ENCODE results near the gene TRAF1.

TRAF1 gene

GRCh38 chr9:120934281-120934680 is 7.7 kb upstream of the TRAF1 start:
- Histone ChIP-seq H3K9me3 (ENCODE audit: insufficient read depth, low read length) (no peaks in the 10 kb centered on the region), H3K4me2 (ENCODE audit: low read length) (peak overlapping the region; percentile 78), H3K79me2 (ENCODE audit: low read length) (peaks cover 12% of the 10 kb centered on the region), H3K4me1 (ENCODE audit: low read length) (peaks cover 86% of the 10 kb centered on the region), H3K36me3 (replicated peaks; ENCODE audit: low read depth, low read length) (no peaks in the 10 kb centered on the region), H2AFZ (ENCODE audit: low read depth, low read length) (no peak overlapping the region), H3K4me3 (ENCODE audit: low read length) (peak overlapping the region; percentile 3; the same call in 1 of the 2 replicates), H3K27ac (ENCODE audit: low read length) (peak overlapping the region; percentile 94), H4K20me1 (ENCODE audit: insufficient read depth, low read length) (no peaks in the 10 kb centered on the region), H3K9ac (ENCODE audit: low read length) (peak overlapping the region; percentile 77), H3K27me3 (ENCODE audit: low read depth, low read length) (no peaks in the 10 kb centered on the region)
- TF ChIP-seq EZH2phosphoT487 (IDR thresholded peaks at IDR 0.05; ENCODE audit: low read depth) = no peak
- TF ChIP-seq, protein P1, sequence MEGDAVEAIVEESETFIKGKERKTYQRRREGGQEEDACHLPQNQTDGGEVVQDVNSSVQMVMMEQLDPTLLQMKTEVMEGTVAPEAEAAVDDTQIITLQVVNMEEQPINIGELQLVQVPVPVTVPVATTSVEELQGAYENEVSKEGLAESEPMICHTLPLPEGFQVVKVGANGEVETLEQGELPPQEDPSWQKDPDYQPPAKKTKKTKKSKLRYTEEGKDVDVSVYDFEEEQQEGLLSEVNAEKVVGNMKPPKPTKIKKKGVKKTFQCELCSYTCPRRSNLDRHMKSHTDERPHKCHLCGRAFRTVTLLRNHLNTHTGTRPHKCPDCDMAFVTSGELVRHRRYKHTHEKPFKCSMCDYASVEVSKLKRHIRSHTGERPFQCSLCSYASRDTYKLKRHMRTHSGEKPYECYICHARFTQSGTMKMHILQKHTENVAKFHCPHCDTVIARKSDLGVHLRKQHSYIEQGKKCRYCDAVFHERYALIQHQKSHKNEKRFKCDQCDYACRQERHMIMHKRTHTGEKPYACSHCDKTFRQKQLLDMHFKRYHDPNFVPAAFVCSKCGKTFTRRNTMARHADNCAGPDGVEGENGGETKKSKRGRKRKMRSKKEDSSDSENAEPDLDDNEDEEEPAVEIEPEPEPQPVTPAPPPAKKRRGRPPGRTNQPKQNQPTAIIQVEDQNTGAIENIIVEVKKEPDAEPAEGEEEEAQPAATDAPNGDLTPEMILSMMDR (IDR thresholded peaks at IDR 0.05; ENCODE audit: low read depth, low read length) = no peak

- H3K79me2 ChIP-seq (ENCODE audit: low read length) = peaks cover 20% of the 10 kb centered on the region
- peak overlapping the region; percentile 78 for H3K4me2 ChIP-seq (ENCODE audit: low read length)
- no peaks in the 10 kb centered on the region for H3K9me3 ChIP-seq (ENCODE audit: insufficient read depth, low read length)
- no peaks in the 10 kb centered on the region for H4K20me1 ChIP-seq (ENCODE audit: insufficient read depth, low read length)
- H3K27ac ChIP-seq (ENCODE audit: low read length) = peak overlapping the region; percentile 94
- H3K36me3 ChIP-seq (replicated peaks; ENCODE audit: low read depth, low read length) = no peaks in the 10 kb centered on the region
- H2AFZ ChIP-seq (ENCODE audit: low read depth, low read length) = no peak overlapping the region
- peak overlapping the region; percentile 3; the same call in 1 of the 2 replicates for H3K4me3 ChIP-seq (ENCODE audit: low read length)
- peaks cover 89% of the 10 kb centered on the region for H3K4me1 ChIP-seq (ENCODE audit: low read length)
- no peaks in the 10 kb centered on the region for H3K27me3 ChIP-seq (ENCODE audit: low read depth, low read length)
- TF ChIP-seq, protein P1 (IDR thresholded peaks at IDR 0.05; ENCODE audit: low read depth, low read length) = no peak
- no peak for TF ChIP-seq EZH2phosphoT487 (IDR thresholded peaks at IDR 0.05; ENCODE audit: low read depth)
- H3K9ac ChIP-seq (ENCODE audit: low read length) = peak overlapping the region; percentile 77
Observed at GRCh38 chr9:120933310-120934055, 6.9 kb upstream of the TRAF1 start.

GRCh38 chr9:120932086-120932823 is 5.7 kb upstream of the TRAF1 start:
- peak overlapping the region; percentile 32 for H3K4me3 ChIP-seq (ENCODE audit: low read length)
- H3K4me1 ChIP-seq (ENCODE audit: low read length) = peaks cover 90% of the 10 kb centered on the region

More at GRCh38 chr9:120932086-120932823, 5.7 kb upstream of the TRAF1 start:
- Histone ChIP-seq H3K36me3 (replicated peaks; ENCODE audit: low read depth, low read length) (no peaks in the 10 kb centered on the region), H2AFZ (ENCODE audit: low read depth, low read length) (no peak overlapping the region), H3K4me2 (ENCODE audit: low read length) (peak overlapping the region; percentile 78), H3K27ac (ENCODE audit: low read length) (peak overlapping the region; percentile 94), H3K27me3 (ENCODE audit: low read depth, low read length) (no peaks in the 10 kb centered on the region), H3K9ac (ENCODE audit: low read length) (peak overlapping the region; percentile 77), H4K20me1 (ENCODE audit: insufficient read depth, low read length) (no peaks in the 10 kb centered on the region), H3K9me3 (ENCODE audit: insufficient read depth, low read length) (no peaks in the 10 kb centered on the region), H3K79me2 (ENCODE audit: low read length) (peaks cover 32% of the 10 kb centered on the region)
- TF ChIP-seq, protein P1 (IDR thresholded peaks at IDR 0.05; ENCODE audit: low read depth, low read length) = no peak
- TF ChIP-seq EZH2phosphoT487 (IDR thresholded peaks at IDR 0.05; ENCODE audit: low read depth) = no peak
